ENCODE measurements around the gene SNED1.

Gene SNED1

GRCh38 chr2:241030883-241031282, 32.5 kb downstream of the SNED1 start:
- no peak for DNase-seq

GRCh38 chr2:241031436-241032165, 33.2 kb downstream of the SNED1 start:
- DNase-seq = no peak

- no peak for DNase-seq
These were observed 35.0 kb downstream of the SNED1 start for GRCh38 chr2:241033336-241033987.

GRCh38 chr2:241033994-241034393, 35.6 kb downstream of the SNED1 start:
- no peak for DNase-seq

- DNase-seq = no peak
These were observed 36.2 kb downstream of the SNED1 start for GRCh38 chr2:241034490-241035141.

GRCh38 chr2:241035142-241035817, 36.9 kb downstream of the SNED1 start:
- DNase-seq = no peak

- no peak for DNase-seq
These were observed 37.5 kb downstream of the SNED1 start for GRCh38 chr2:241035818-241036396.

GRCh38 chr2:241036397-241036963, 38.1 kb downstream of the SNED1 start:
- DNase-seq = no peak

GRCh38 chr2:241036964-241037421, 38.6 kb downstream of the SNED1 start:
- no peak for DNase-seq

- no peak for DNase-seq
These were observed 39.1 kb downstream of the SNED1 start for GRCh38 chr2:241037498-241037897.

- no peak for DNase-seq
These were observed 40.2 kb downstream of the SNED1 start for GRCh38 chr2:241038374-241039180.

- no peak for DNase-seq
These were observed 41.0 kb downstream of the SNED1 start for GRCh38 chr2:241039416-241039815.

GRCh38 chr2:241040081-241040803, 41.8 kb downstream of the SNED1 start:
- DNase-seq = no peak

GRCh38 chr2:241041589-241042158, 43.3 kb downstream of the SNED1 start:
- no peak for DNase-seq

- no peak for DNase-seq
These were observed 45.2 kb downstream of the SNED1 start for GRCh38 chr2:241043581-241043980.

- DNase-seq = no peak
These were observed 49.0 kb downstream of the SNED1 start for GRCh38 chr2:241047253-241048010.

- no peak for DNase-seq
These were observed 49.9 kb downstream of the SNED1 start for GRCh38 chr2:241048149-241048948.

GRCh38 chr2:241048949-241049343, 50.5 kb downstream of the SNED1 start:
- DNase-seq = no peak
